Mesenchymal stem cell (in vitro differentiated cells and primary cell): ENCODE data around the gene ATRNL1.
"Not testable (repeated sequence)": the region's sequence is repeated elsewhere in the genome, so short reads cannot be mapped to it uniquely, and the experiment has no call there.

Experiments
- DNase-seq: peaks from one replicate; pipeline ENCODE4 v3.0.0-alpha.2; 2013
- H2AFZ ChIP-seq: one replicate; pipeline ENCODE4 v1.6.1; 2013; ENCODE audit warnings: low read depth, mild to moderate bottlenecking, control low read depth, inconsistent platforms, low read length, moderate library complexity
- H2AK5ac ChIP-seq: 2 replicates; pipeline ENCODE4 v1.6.1; 2013; ENCODE audit warnings: low read length, moderate library complexity, mild to moderate bottlenecking, inconsistent platforms; ENCODE audit not compliant: severe bottlenecking
- H2BK120ac ChIP-seq: one replicate; pipeline ENCODE4 v1.6.1; 2013; ENCODE audit warnings: low read depth, mild to moderate bottlenecking, inconsistent platforms, low read length, moderate library complexity
- H2BK12ac ChIP-seq, 2 experiments: one replicate each; pipeline ENCODE4 v1.6.1; 2013; ENCODE audit warnings: inconsistent platforms in 2 of 2, low read length in 2 of 2, mild to moderate bottlenecking in 2 of 2, moderate library complexity in 2 of 2, control low read depth in 1 of 2
- H2BK15ac ChIP-seq: one replicate; pipeline ENCODE4 v1.6.1; 2013; ENCODE audit warnings: mild to moderate bottlenecking, low read depth, inconsistent platforms; ENCODE audit not compliant: poor library complexity, severe bottlenecking
- H2BK5ac ChIP-seq: 2 replicates; pipeline ENCODE4 v1.6.1; 2013; ENCODE audit warnings: low read depth, mild to moderate bottlenecking, low read length, control low read depth, inconsistent platforms; ENCODE audit not compliant: poor library complexity, severe bottlenecking
- H3K14ac ChIP-seq, 2 experiments: one replicate each; pipeline ENCODE4 v1.6.1; 2013; ENCODE audit warnings: inconsistent platforms in 2 of 2, low read length in 2 of 2, control low read depth in 1 of 2, mild to moderate bottlenecking in 1 of 2, moderate library complexity in 1 of 2
- H3K18ac ChIP-seq, 2 experiments: one replicate each; pipeline ENCODE4 v1.6.1; 2013; ENCODE audit warnings: inconsistent platforms in 2 of 2, low read length in 2 of 2, control low read depth in 1 of 2, low read depth in 1 of 2, mild to moderate bottlenecking in 1 of 2
- H3K23ac ChIP-seq, 2 experiments: one replicate each; pipeline ENCODE4 v1.6.1; 2013; ENCODE audit warnings: inconsistent platforms in 2 of 2, low read length in 2 of 2, mild to moderate bottlenecking in 2 of 2, moderate library complexity in 2 of 2, control low read depth in 1 of 2
- H3K27ac ChIP-seq: 2 replicates; pipeline ENCODE4 v1.5.1; 2013; ENCODE audit warnings: mild to moderate bottlenecking, moderate library complexity, low read length, control low read depth, inconsistent platforms; ENCODE audit not compliant: poor library complexity, severe bottlenecking
- H3K27me3 ChIP-seq, 2 experiments: 2 replicates each; pipeline versions ENCODE4 v1.6.1 to v1.7.0; 2013; ENCODE audit warnings: low read length in 2 of 2, mild to moderate bottlenecking in 2 of 2, moderate library complexity in 2 of 2, control low read depth in 1 of 2, inconsistent platforms in 1 of 2; ENCODE audit not compliant: control insufficient read depth in 1 of 2, insufficient read depth in 1 of 2
- H3K36me3 ChIP-seq, 2 experiments: 2 replicates each; pipeline versions ENCODE4 v1.6.1 to v1.7.0; 2013; ENCODE audit warnings: low read length in 2 of 2, control low read depth in 1 of 2, inconsistent platforms in 1 of 2, low read depth in 1 of 2, mild to moderate bottlenecking in 1 of 2; ENCODE audit not compliant: insufficient read depth in 2 of 2, control insufficient read depth in 1 of 2
- H3K4ac ChIP-seq, 2 experiments: one replicate each; pipeline ENCODE4 v1.6.1; 2013; ENCODE audit warnings: inconsistent platforms in 2 of 2, low read length in 2 of 2, mild to moderate bottlenecking in 2 of 2, moderate library complexity in 2 of 2, control low read depth in 1 of 2, low read depth in 1 of 2
- H3K4me1 ChIP-seq: 2 replicates; pipeline ENCODE4 v1.6.1; 2013; ENCODE audit warnings: low read depth, low read length, control low read depth; ENCODE audit not compliant: control insufficient read depth, insufficient read depth
- H3K4me2 ChIP-seq: 2 replicates; pipeline ENCODE4 v1.6.1; 2013; ENCODE audit warnings: low read length, mild to moderate bottlenecking, inconsistent platforms; ENCODE audit not compliant: poor library complexity, severe bottlenecking
- H3K4me3 ChIP-seq, 2 experiments: 2 replicates each; pipeline versions ENCODE4 v1.5.1 to v1.7.0; 2013; ENCODE audit warnings: low read length in 2 of 2, mild to moderate bottlenecking in 2 of 2, control low read depth in 1 of 2, low read depth in 1 of 2; ENCODE audit not compliant: insufficient read depth in 1 of 2
- H3K79me1 ChIP-seq: replicated peaks from 2 replicates; pipeline ENCODE4 v1.6.1; 2013; ENCODE audit warnings: mild to moderate bottlenecking, control low read depth, low read length, inconsistent platforms; ENCODE audit not compliant: poor library complexity, severe bottlenecking
- H3K9ac ChIP-seq: 2 replicates; pipeline ENCODE4 v1.7.0; 2013; ENCODE audit warnings: mild to moderate bottlenecking, low read length, moderate library complexity
- H3K9me3 ChIP-seq: 2 replicates; pipeline ENCODE4 v1.7.0; 2013; ENCODE audit warnings: mild to moderate bottlenecking, low read length; ENCODE audit not compliant: control insufficient read depth
- H4K8ac ChIP-seq: one replicate; pipeline ENCODE4 v1.6.1; 2013; ENCODE audit warnings: inconsistent platforms, mild to moderate bottlenecking, low read length, moderate library complexity
- H4K91ac ChIP-seq: one replicate; pipeline ENCODE4 v1.6.1; 2013; ENCODE audit warnings: mild to moderate bottlenecking, low read length, inconsistent platforms
- WGBS: methylation state at CpG from one replicate; pipeline ENCODE4 v1.1.7; 2013; ENCODE audit warnings: mixed read lengths; 5-methylcytosine and 5-hydroxymethylcytosine counted together

ATRNL1 gene

DNA sequence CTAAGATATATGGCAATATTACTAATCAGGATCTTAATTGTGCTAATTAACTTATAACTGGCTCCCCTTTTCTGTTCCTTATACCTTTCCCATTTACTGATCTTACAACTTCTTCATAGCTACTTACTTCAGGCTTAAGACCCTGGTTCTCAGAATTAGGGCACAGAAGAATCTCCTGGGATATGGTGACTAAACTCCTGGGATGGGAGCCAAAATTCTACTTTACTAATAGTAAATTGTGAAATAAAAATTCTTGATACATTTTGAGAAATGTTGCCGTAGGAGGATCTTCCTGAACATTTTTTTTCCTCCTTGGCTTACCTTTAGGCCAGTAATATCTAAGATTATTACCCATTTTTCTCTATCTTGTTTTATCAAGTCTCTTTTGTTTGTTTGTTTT lies 309.5 kb downstream of the ATRNL1 start:
- H3K9me3 ChIP-seq = peaks cover 8% of the 10 kb centered on the region
- H3K27me3 ChIP-seq = no peaks in the 10 kb centered on the region
- no peak overlapping the region for H3K23ac ChIP-seq
- no peak overlapping the region for H3K27ac ChIP-seq
- no peak overlapping the region for H2AFZ ChIP-seq
- no peaks in the 10 kb centered on the region for H3K36me3 ChIP-seq
- H3K14ac ChIP-seq = no peak overlapping the region
- H3K4me2 ChIP-seq = no peak overlapping the region
- no peak overlapping the region for H2BK5ac ChIP-seq
- H3K4me1 ChIP-seq = no peaks in the 10 kb centered on the region
- no peak overlapping the region for H3K4ac ChIP-seq
- no peak overlapping the region for H2BK12ac ChIP-seq
- H3K9ac ChIP-seq = no peak overlapping the region
- peak; percentile 52 for DNase-seq
- no peak overlapping the region for H2BK120ac ChIP-seq
- H4K91ac ChIP-seq = no peak overlapping the region
- H3K4me3 ChIP-seq = no peak overlapping the region
- H2AK5ac ChIP-seq = no peak overlapping the region
- H2BK15ac ChIP-seq = no peak overlapping the region
- no peaks in the 10 kb centered on the region for H3K79me1 ChIP-seq
- H3K18ac ChIP-seq = no peak overlapping the region
- no peak overlapping the region for H4K8ac ChIP-seq
- WGBS = no CpG with 5 or more reads among the region's 1 CpG

DNA sequence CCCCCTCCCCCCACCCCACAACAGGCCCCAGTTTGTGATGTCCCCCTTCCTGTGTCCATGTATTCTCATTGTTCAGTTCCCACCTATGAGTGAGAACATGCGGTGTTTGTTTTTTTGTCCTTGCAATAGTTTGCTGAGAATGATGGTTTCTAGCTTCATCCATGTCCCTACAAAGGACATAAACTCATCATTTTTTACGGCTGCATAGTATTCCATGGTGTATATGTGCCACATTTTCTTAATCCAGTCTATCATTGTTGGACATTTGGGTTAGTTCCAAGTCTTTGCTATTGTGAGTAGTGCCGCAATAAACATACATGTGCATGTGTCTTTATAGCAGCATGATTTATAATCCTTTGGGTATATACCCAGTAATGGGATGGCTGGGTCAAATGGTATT lies 312.7 kb downstream of the ATRNL1 start:
- not testable (repeated sequence) for H2BK15ac ChIP-seq, DNase-seq, H3K23ac ChIP-seq, H3K4me3 ChIP-seq, H3K9ac ChIP-seq, H3K79me1 ChIP-seq, H3K9me3 ChIP-seq, H3K27ac ChIP-seq, H3K14ac ChIP-seq, H2AFZ ChIP-seq, H3K4ac ChIP-seq, H3K36me3 ChIP-seq, H3K4me2 ChIP-seq, H4K91ac ChIP-seq, H2AK5ac ChIP-seq, H2BK120ac ChIP-seq, H2BK5ac ChIP-seq, H3K4me1 ChIP-seq, H3K18ac ChIP-seq, H3K27me3 ChIP-seq, H4K8ac ChIP-seq, H2BK12ac ChIP-seq
- no CpG with 5 or more reads among the region's 3 CpGs for WGBS

DNA sequence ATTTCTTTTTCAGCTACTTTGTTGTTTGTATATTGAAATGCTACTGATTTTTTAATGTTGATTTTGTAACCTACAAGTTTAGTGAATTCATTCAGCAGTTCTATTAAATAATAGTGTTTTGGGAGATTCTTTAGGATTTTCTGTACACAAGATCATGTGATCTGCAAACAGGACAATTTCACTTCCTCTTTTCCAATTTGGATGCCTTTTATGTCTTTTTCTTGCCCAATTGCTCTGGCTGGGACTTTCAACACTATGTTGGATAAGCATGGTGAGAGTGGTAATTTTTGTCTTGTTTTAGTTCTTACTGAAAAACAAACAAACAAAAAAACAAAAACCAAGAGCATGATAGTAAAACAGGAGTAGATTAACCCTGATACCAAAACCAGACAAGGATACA lies 316.2 kb downstream of the ATRNL1 start:
- Histone ChIP-seq H2BK5ac (no peak overlapping the region), H2AK5ac (no peak overlapping the region), H4K91ac (no peak overlapping the region), H2BK15ac (no peak overlapping the region), H3K18ac (no peak overlapping the region), H3K4me2 (no peak overlapping the region), H3K79me1 (peaks cover 1% of the 10 kb centered on the region), H3K14ac (no peak overlapping the region), H2BK120ac (no peak overlapping the region), H4K8ac (no peak overlapping the region), H3K36me3 (no peaks in the 10 kb centered on the region), H3K9ac (no peak overlapping the region), H3K4me1 (no peaks in the 10 kb centered on the region), H2BK12ac (no peak overlapping the region), H3K9me3 (no peaks in the 10 kb centered on the region), H3K27ac (no peak overlapping the region), H3K4me3 (no peak overlapping the region), H3K27me3 (no peaks in the 10 kb centered on the region), H3K23ac (no peak overlapping the region), H3K4ac (no peak overlapping the region), H2AFZ (no peak overlapping the region)
- no peak for DNase-seq

DNA sequence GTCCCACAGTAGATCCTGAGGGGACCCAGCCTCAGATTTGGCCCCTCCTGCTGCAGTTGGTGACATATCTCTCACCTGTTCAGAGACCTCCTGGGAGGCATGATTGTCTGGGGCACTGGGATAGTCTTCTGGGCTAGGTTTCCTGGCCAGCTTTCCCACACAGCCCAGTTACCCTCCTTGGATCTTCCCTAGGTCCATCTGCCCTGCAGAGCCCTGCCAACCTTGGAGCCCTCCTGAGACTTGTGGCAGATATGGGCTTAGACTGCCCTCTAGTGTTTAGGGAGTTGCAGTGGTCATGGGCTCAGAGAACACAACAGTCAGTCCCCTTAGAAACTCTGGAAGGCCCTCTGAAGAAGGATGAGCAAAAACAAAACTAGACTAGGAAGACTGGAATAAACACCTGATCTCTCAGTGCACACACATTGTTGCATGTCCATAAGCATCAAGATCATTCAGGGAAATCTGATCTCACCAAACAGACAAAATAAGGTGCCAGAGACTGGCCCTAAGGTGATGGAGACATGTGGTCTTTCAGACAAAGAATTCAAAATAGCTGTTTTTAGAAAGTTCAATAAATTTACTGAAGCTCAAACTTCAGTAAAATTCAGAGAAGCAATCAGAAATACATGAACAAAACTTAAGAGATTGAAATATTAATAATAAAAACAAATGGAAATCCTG lies 324.6 kb downstream of the ATRNL1 start:
- Histone ChIP-seq H3K9ac (no peak overlapping the region), H2BK15ac (no peak overlapping the region)

More for the DNA sequence above, 324.6 kb downstream of the ATRNL1 start:
- Histone ChIP-seq H3K18ac (no peak overlapping the region), H3K4me1 (no peaks in the 10 kb centered on the region), H2BK5ac (no peak overlapping the region), H3K27ac (no peak overlapping the region), H3K79me1 (no peaks in the 10 kb centered on the region), H4K8ac (no peak overlapping the region), H3K9me3 (no peaks in the 10 kb centered on the region), H3K14ac (no peak overlapping the region), H3K36me3 (peaks cover 0 to 6% of the 10 kb centered on the region in 2 experiments), H3K23ac (no peak overlapping the region), H3K4me3 (no peak overlapping the region), H4K91ac (no peak overlapping the region), H3K27me3 (no peaks in the 10 kb centered on the region), H3K4ac (no peak overlapping the region), H2AK5ac (no peak overlapping the region), H2BK12ac (no peak overlapping the region), H2BK120ac (no peak overlapping the region), H3K4me2 (no peak overlapping the region), H2AFZ (no peak overlapping the region)
- DNase-seq = peak; percentile 70
